GM19035 (cell line): ENCODE measurements around the gene FUOM.
A peak's percentile ranks its signal among the peaks of the same experiment; 100 is the strongest.
"Not testable (repeated sequence)": the region's sequence is repeated elsewhere in the genome, so short reads cannot be mapped to it uniquely, and the experiment has no call there.

ENCODE experiments used
- ATAC-seq: cut with Tn5 transposase; IDR thresholded peaks from one replicate; pipeline ENCODE4 v1.9.1; 2021; ENCODE audit not compliant: unreplicated experiment

FUOM gene

DNA sequence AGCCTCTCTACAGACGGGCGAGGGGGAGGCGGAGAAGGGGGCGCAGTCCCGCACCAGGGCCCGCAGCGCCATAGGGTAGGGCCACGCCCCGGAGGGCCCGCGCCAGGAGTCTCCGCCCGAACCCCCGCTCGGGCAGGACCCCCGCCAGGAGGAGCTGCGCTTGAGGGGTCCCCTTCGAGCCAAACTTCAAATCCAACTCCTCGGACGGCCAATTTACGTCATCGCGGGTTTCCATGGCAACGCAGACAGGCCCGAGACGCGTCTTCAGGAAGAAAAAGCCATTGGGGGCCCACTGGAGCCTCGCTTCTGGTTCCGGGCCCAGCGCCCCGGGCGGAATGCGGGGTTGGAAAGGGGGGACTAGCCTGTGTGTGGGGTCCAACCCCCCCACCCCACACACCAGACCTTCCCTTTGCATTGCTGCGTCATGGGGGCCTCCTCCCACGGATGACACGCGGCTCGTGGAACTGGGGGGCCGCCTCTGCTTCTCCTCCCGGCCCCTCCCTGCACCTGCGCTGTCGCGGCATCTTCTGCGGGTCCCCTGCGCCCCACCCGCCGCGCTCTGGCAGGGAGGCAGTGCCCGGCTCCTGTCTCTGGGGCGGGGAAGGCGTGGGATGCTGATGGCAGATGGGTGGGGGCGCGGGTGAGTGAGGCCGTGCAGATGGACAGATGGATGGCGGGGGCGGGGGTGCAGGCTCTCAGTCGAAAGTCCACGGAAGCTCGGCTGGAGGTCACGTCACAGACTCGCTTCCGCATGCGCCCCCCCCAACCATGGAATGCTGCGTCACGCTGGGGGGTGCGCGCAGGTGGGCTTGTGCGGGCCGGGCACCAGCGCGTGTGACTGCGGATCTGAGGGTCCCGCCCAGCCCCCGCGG, 22.3 kb downstream of the FUOM start:
- ATAC-seq, result no peak

- ATAC-seq, result no peak
Measured at GRCh38 chr10:133334503-133335245, 23.1 kb downstream of the FUOM start.

GRCh38 chr10:133332936-133333699, 24.7 kb downstream of the FUOM start:
- no peak for ATAC-seq

DNA sequence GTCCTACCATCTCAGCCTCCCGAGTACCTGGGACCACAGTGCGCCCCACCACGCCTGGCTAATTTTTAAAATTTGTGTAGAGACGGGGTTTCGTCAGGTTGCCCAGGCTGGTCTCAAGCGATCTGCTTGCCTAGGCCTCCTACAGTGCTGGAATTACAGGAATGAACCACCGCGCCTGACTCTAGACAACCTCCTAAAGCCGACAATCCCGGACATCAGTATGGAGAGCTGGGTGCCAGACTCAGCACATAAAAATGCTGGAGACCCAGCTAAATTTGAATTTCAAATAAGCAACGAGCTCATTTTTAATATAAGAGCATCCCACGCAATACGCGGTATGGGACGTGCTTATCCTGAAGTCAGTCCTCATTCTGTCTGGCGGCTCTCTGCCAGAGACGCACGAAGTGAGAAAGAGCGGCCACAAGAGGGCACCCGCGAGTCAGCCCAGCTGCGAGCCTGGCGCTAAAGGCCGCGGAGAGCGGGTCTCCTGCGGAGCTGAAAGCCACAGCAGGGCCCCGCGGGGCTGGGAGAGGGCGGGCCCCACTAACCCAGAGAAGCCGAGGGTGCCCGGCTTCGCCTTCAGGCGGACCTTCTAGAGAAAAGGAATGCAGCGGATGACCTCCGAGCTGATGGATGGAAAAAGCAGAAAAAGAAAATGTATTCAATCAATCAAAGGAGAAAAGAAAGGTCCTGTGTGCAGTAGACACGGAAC, 28.2 kb downstream of the FUOM start:
- ATAC-seq, result peak; percentile 87

GRCh38 chr10:133328358-133329343, 29.2 kb downstream of the FUOM start:
- ATAC-seq, result no peak

GRCh38 chr10:133327651-133328357, 30.0 kb downstream of the FUOM start:
- no peak for ATAC-seq

DNA sequence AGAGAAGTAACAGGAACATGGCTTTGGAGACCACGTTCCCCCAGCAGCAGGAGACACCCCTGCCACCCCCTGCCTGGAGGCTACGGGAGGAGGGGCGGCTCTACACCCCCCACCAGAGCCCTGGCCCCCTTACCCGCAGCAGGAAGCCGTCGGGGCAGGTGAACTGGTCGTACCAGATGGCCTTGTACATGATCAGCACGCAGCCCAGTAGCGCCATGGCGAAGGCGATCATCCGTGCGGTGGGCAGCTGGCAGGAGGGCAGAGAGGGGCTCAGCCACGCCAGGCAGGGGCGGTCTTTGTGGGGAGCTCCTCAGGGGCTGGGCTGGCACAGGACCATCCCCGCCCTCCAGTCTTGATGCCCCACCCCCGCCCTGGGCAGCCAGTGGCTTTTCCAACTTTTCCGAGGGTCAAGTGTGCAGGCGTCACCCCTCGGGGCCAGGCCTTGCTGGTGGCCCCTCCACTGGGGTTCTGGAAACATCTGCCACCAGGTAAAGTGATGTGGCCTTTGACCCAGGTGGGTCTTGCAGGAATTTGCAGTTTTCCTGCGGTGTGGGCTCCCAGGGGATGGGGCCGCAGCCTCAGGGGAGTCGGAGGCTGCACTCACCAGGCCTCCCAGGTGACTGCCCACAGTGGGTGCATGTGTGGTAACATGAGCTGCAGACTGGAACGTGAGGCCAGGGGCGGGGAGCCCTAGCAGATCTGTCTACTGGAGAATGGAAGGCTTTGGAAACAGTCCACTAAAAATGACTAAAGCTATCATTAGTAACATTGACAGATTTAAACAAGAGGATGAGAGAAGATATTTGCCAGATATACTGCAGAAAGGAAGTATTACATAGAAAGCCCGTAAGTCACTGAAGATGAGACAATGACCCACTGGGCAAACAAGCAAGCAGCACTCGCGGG, 30.8 kb downstream of the FUOM start:
- no peak for ATAC-seq

GRCh38 chr10:133326223-133326551, 31.6 kb downstream of the FUOM start:
- no peak for ATAC-seq

GRCh38 chr10:133325440-133326222, 32.2 kb downstream of the FUOM start:
- no peak for ATAC-seq

DNA sequence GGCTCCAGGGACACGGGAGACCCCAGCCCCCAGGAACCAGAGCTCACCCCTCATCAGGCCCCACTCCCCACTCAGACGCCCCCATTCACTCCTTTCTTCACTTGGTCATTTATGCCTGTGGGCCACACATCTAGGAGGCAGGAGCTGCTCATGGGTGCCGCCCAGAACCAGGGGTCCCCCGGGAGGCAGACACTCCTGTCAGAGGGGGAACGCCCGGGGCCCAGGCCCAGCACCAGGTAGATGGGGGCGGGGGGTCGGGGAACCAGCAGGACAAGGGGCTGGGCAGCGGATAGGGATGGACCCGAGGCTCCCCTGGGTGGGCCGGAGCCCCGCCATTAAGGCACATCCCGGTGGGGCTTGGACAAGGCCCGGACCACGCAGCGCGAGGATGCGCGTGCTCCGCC, 33.0 kb downstream of the FUOM start:
- no peak for ATAC-seq

DNA sequence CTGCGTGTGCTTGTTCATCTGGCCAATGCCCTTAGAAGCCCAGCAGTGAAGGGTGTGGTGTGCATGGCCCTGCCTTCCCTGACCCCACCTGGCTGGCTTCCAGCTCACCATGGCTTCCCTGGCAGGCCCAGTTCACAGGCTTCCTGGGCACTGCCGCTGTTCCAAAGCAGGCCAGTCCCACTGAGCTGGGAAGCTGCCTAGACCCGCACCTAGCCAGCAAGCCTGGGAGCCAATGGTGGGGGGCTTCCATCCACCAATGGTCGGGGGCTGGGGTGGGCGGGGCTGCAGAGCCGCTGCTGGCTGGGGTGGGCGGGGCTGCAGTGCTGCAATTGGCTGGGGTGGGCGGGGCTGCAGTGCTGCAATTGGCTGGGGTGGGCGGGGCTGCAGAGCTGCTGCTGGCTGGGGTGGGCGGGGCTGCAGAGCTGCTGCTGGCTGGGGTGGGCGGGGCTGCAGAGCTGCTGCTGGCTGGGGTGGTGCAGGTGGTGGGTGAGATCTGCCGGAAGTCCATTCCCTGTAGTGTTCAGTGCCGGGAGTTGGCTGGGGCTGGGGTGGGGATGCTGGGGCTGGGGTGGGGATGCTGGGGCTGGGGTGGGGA, 33.5 kb downstream of the FUOM start:
- ATAC-seq, result peak; percentile 60

DNA sequence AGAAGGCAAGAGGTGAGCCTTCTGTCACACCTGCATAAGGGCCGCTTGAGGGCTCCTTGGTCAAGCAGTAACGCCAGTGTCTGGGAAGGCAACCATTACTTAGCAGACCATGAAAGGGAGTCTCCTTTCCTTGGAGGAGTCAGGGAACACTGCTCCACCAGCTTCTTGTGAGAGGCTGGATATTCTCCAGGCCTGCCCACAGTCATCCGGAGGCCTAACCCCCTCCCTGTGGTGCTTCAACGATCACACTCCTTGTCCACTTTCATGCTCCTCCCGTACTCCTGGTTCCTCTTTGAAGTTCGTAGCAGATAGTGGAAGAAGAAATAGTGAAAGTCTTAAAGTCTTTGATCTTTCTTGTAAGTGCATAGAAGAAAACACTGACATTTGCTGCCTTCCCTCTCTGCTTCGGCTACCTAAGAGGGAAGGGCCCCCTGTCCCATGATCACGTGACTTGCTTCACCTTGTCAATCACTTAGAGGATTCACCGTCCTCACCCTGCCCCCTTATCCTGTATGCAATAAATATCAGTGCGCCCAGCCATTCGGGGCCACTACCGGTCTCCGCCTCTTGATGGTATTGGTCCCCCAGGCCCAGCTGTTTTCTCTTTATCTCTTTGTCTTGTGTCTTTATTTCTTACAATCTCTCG, 35.6 kb downstream of the FUOM start:
- not testable (repeated sequence) for ATAC-seq

GRCh38 chr10:133320852-133321422, 36.9 kb downstream of the FUOM start:
- not testable (repeated sequence) for ATAC-seq

DNA sequence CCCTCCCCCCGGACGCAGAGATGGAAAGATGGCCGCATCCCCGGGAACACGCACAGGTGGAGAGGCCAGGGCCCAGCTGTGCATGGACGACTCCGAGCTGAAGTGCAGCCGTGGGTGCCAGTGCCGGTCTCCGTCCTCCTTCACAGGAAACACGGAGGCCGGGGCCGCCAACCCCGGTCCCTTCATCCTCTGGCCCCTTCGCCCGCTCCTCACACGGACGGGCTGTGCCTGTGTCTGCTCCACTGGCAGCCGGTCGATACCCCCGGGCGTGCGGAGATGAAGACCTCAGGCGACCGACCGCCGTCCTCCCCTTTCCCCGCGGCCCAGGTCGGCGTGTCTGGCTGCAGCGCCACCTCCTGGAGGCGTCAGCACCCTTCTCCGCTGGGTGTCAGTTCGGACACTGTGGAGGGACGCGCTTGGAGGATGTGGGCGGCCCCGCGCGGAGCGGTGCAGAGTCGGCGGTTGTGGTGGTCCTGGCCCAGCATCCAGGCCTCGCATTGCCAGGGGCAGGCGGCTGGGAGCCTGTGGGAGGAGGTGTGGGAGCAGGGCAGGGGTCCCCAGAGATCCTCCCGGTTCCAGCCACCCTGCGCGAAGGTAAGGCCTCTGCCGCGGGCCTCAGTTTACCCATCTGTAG, 39.2 kb downstream of the FUOM start:
- ATAC-seq, result peak; percentile 84

GRCh38 chr10:133316732-133317131, 41.1 kb downstream of the FUOM start:
- ATAC-seq, result no peak

- no peak for ATAC-seq
Measured at GRCh38 chr10:133316266-133316665, 41.6 kb downstream of the FUOM start.
